K562 (cell line): ENCODE measurements around the gene ZNF513. TPM values are rescaled to one million over a fixed set of nuclear protein-coding genes. Genes with fewer than 3 reads are reported as not detected.
A peak's percentile ranks its signal among the peaks of the same experiment; 100 is the strongest.

Experiments
- ATAC-seq: fragments of 200-7000 bp; cut with Tn5 transposase; 3 replicates; pipeline ENCODE4 v1.9.1; 2020; ENCODE audit warnings: moderate library complexity
- BruUV-seq: library from RNA; stranded (reverse); fragments of 400-500 nt; replicated peaks from 2 replicates; lab custom pipeline; 2021; lab: Mats Ljungman, UMichigan
- CTCF ChIA-PET: fragments of 300-600 bp; formaldehyde crosslinking; extraction: SDS; loops from one replicate; lab custom pipeline; 2021; ENCODE audit warnings: low intra/inter-chr PET ratio; lab: Yijun Ruan, JAX
- POLR2A ChIA-PET: fragments of 300-600, 350-650 bp; sonication (Branson Sonifier 250); formaldehyde crosslinking; extraction: SDS; loops from one replicate; lab custom pipeline; 2021; ENCODE audit warnings: antibody characterized with exemption, inconsistent platforms; lab: Yijun Ruan, JAX
- DNase-seq, 4 experiments: peaks; one replicate each; pipeline versions ENCODE4 v3.0.0 to v3.0.0-alpha.2; 2011 to 2018; ENCODE audit warnings: low spot score in 3 of 4, mixed read lengths in 3 of 4; ENCODE audit errors: extremely low read depth in 1 of 4
- FAIRE-seq: peaks from 2 replicates; lab custom pipeline; 2011; peaks lifted over from hg19 to GRCh38; lab: Jason Lieb, UNC
- H2AFZ ChIP-seq: 2 replicates; pipeline ENCODE4 v1.6.0; 2011; ENCODE audit warnings: low read depth, low read length, control low read depth, inconsistent platforms
- H3K27ac ChIP-seq: fragments of 200-600 bp; 3 replicates; pipeline ENCODE4 v1.8.0; 2011; ENCODE audit warnings: low read depth, mild to moderate bottlenecking, control low read depth, inconsistent platforms, low read length, moderate library complexity, mixed read lengths; ENCODE audit errors: extremely low read depth
- H3K27me3 ChIP-seq, 2 experiments: fragments of 300-600 bp in 1 of 2; 2 replicates in 1 of 2; 3 replicates in 1 of 2; pipeline versions ENCODE4 v1.6.0 to v1.8.0; 2011; ENCODE audit warnings: inconsistent platforms in 2 of 2, low read length in 2 of 2, mild to moderate bottlenecking in 1 of 2, mixed read lengths in 1 of 2, moderate library complexity in 1 of 2; ENCODE audit not compliant: control insufficient read depth in 2 of 2, insufficient read depth in 2 of 2
- H3K36me3 ChIP-seq: fragments of 300-600 bp; 3 replicates; pipeline ENCODE4 v1.8.0; 2011; ENCODE audit warnings: mild to moderate bottlenecking, low read length, inconsistent platforms; ENCODE audit not compliant: control insufficient read depth, insufficient read depth
- H3K4me1 ChIP-seq, 2 experiments: fragments of 200-600 bp in 1 of 2; replicated peaks in 1 of 2; 2 replicates in 1 of 2; 3 replicates in 1 of 2; pipeline versions ENCODE4 v1.5.1 to v1.8.0; 2011; ENCODE audit warnings: inconsistent platforms in 2 of 2, low read length in 2 of 2, mild to moderate bottlenecking in 1 of 2, mixed read lengths in 1 of 2, moderate library complexity in 1 of 2; ENCODE audit not compliant: control insufficient read depth in 2 of 2, insufficient read depth in 2 of 2
- H3K4me2 ChIP-seq: 2 replicates; pipeline ENCODE4 v1.6.1; 2011; ENCODE audit warnings: low read length, control low read depth, inconsistent platforms, mixed read lengths; ENCODE audit not compliant: insufficient read depth
- H3K4me3 ChIP-seq: fragments of 200-600 bp; sonication (generic), shearing (Covaris generic); 2 replicates; pipeline ENCODE4 v1.5.1; 2016; ENCODE audit warnings: control low read depth, inconsistent platforms
- H3K79me2 ChIP-seq: fragments of 200-600 bp; 3 replicates; pipeline ENCODE4 v1.8.0; 2011; ENCODE audit warnings: low read length, inconsistent platforms; ENCODE audit not compliant: control insufficient read depth, insufficient read depth
- H3K9ac ChIP-seq, 2 experiments: 2 replicates each; pipeline versions ENCODE4 v1.6.0 to v1.6.1; 2011; ENCODE audit warnings: low read depth in 2 of 2, low read length in 2 of 2, control low read depth in 1 of 2, inconsistent platforms in 1 of 2, mild to moderate bottlenecking in 1 of 2, mixed read lengths in 1 of 2; ENCODE audit not compliant: insufficient read depth in 1 of 2
- H3K9me1 ChIP-seq: one replicate; pipeline ENCODE4 v1.6.0; 2011; ENCODE audit warnings: inconsistent platforms, mild to moderate bottlenecking, low read length, moderate library complexity; ENCODE audit not compliant: control insufficient read depth, insufficient read depth
- H3K9me3 ChIP-seq: replicated peaks from 2 replicates; pipeline ENCODE4 v1.5.1; 2011; ENCODE audit warnings: low read depth, low read length, inconsistent platforms; ENCODE audit not compliant: control insufficient read depth, insufficient read depth
- H4K20me1 ChIP-seq: replicated peaks from 2 replicates; pipeline ENCODE4 v1.6.1; 2011; ENCODE audit warnings: low read length, inconsistent platforms, mixed read lengths; ENCODE audit not compliant: control insufficient read depth, insufficient read depth
- ASH1L ChIP-seq: fragments of 450-650 bp; IDR thresholded peaks from 2 replicates; pipeline ENCODE4 v1.6.1; 2018; ENCODE audit warnings: borderline replicate concordance, mild to moderate bottlenecking, low read depth; ENCODE audit not compliant: partially characterized antibody
- HNRNPK ChIP-seq: fragments of 200-400 bp; formaldehyde crosslinking; IDR thresholded peaks from one replicate; pipeline ENCODE4 v1.6.1; 2018; ENCODE audit warnings: mild to moderate bottlenecking, low read depth, low read length; ENCODE audit not compliant: poor library complexity, severe bottlenecking
- MAZ ChIP-seq, 2 experiments: fragments of 450-650 bp in 1 of 2; sonication (generic) in 1 of 2; formaldehyde crosslinking; IDR thresholded peaks in 1 of 2; conservative IDR thresholded peaks in 1 of 2; 2 replicates each; pipeline versions ENCODE4 v1.4.0 to v1.5.0; 2020; ENCODE audit warnings: mild to moderate bottlenecking in 1 of 2, missing genetic modification reagents in 1 of 2
- RBBP5 ChIP-seq: fragments of 200-600 bp; sonication (generic); IDR thresholded peaks from 2 replicates; pipeline ENCODE4 v1.6.1; 2012; ENCODE audit warnings: borderline replicate concordance, mild to moderate bottlenecking, low read length, control low read depth, inconsistent platforms; ENCODE audit not compliant: insufficient read depth, poor library complexity, severe bottlenecking
- SAFB2 ChIP-seq: fragments of 200-400 bp; formaldehyde crosslinking; IDR thresholded peaks from 2 replicates; pipeline ENCODE4 v1.6.1; 2018; ENCODE audit warnings: borderline replicate concordance, low read length, low read depth, moderate library complexity; ENCODE audit not compliant: severe bottlenecking
- SAP30 ChIP-seq: fragments of 200-600 bp; sonication (generic); IDR thresholded peaks from 2 replicates; pipeline ENCODE4 v1.6.1; 2012; ENCODE audit warnings: borderline replicate concordance, low read depth, mild to moderate bottlenecking, moderate library complexity, low read length, control low read depth, inconsistent platforms; ENCODE audit not compliant: insufficient read depth, poor library complexity, severe bottlenecking
- SUPT5H ChIP-seq: fragments of 450-650 bp; IDR thresholded peaks from 2 replicates; pipeline ENCODE4 v1.6.1; 2016
- ZBTB1 ChIP-seq: sonication (generic); formaldehyde crosslinking; IDR thresholded peaks from 2 replicates; pipeline ENCODE4 v1.8.1; 2023; ENCODE audit warnings: missing genetic modification reagents, low read depth, mild to moderate bottlenecking, borderline replicate concordance
- WGBS: fragments of 100-300 bp; shearing (Covaris generic); methylation state at CpG from one replicate; pipeline ENCODE4 v1.1.6; 2016; ENCODE audit warnings: low coverage, mixed read lengths; ENCODE audit not compliant: insufficient coverage; ENCODE audit errors: missing lambda C conversion rate; 5-methylcytosine and 5-hydroxymethylcytosine counted together
- in situ Hi-C: fragments of 300-500 bp; cut with MboI; formaldehyde crosslinking; loops from 4 replicates; pipeline ENCODE4 v1.15.0; 2018; ENCODE audit warnings: inconsistent platforms, mixed read lengths
- intact Hi-C: fragments of 100-400 bp; cut with micrococcal nuclease; formaldehyde crosslinking; loops from 2 replicates; pipeline ENCODE4 v1.14.2; 2022
- polyA plus RNA-seq, 8 experiments: library from polyadenylated mRNA; depleted of rRNA in 4 of 8; stranded (reverse) in 5 of 8; unstranded in 3 of 8; fragments of >200 nt; fragmentation: Nextera tagmentation in 2 of 8; fragmentation: Illumina TruSeq in 1 of 8; extraction: Ambion mirVana in 2 of 8; extraction: Trizol in 1 of 8; gene quantifications; 2 replicates each; pipeline versions ENCODE4 v1.2.1 to v1.2.3, GENCODE V29; 2011 to 2014; ENCODE audit warnings: inconsistent platforms in 1 of 8, missing spikeins in 1 of 8
- total RNA-seq, 7 experiments: library from RNA; depleted of rRNA in 6 of 7; stranded (reverse); fragments of >200 nt in 6 of 7; fragmentation: Illumina TruSeq in 2 of 7; extraction: Trizol in 2 of 7; gene quantifications; 2 replicates each; pipeline versions ENCODE4 v1.2.1 to v1.2.3, GENCODE V29; 2011 to 2021; ENCODE audit warnings: low replicate concordance in 1 of 7
- TF ChIP-seq, protein P1 (sequence below): fragments of 250-450 bp; sonication (Bioruptor Pico); IDR thresholded peaks from 2 replicates; pipeline ENCODE4 v1.9.0; 2021; ENCODE audit warnings: mild to moderate bottlenecking, inconsistent platforms
- TF ChIP-seq, protein P2 (sequence below), 2 experiments: fragments of 250-450 bp in 1 of 2; fragments of 450-650 bp in 1 of 2; sonication (Bioruptor Pico) in 1 of 2; IDR thresholded peaks; 2 replicates each; pipeline versions ENCODE4 v1.6.1 to v1.8.0; 2016 to 2021; ENCODE audit warnings: mild to moderate bottlenecking in 2 of 2, moderate library complexity in 2 of 2, missing compliant biosample characterization in 1 of 2, missing genetic modification characterization in 1 of 2
- TF ChIP-seq, protein P3 (sequence below): sonication (generic); formaldehyde crosslinking; IDR thresholded peaks from 2 replicates; pipeline ENCODE4 v1.5.0; 2020; ENCODE audit warnings: missing genetic modification reagents
- TF ChIP-seq, protein P4 (sequence below): fragments of 450-650 bp; conservative IDR thresholded peaks from 2 replicates; pipeline ENCODE4 v1.6.1; 2016; ENCODE audit warnings: missing genetic modification characterization, low read depth, mild to moderate bottlenecking, control low read depth, missing compliant biosample characterization

ZNF513 gene
- total and polyA plus RNA-seq, 9 of the 15 experiments (the other 6 are each of a cell fraction or from before 2014, with no cell fraction given): 0.04 to 13.6 (median 4.4) TPM

DNA sequence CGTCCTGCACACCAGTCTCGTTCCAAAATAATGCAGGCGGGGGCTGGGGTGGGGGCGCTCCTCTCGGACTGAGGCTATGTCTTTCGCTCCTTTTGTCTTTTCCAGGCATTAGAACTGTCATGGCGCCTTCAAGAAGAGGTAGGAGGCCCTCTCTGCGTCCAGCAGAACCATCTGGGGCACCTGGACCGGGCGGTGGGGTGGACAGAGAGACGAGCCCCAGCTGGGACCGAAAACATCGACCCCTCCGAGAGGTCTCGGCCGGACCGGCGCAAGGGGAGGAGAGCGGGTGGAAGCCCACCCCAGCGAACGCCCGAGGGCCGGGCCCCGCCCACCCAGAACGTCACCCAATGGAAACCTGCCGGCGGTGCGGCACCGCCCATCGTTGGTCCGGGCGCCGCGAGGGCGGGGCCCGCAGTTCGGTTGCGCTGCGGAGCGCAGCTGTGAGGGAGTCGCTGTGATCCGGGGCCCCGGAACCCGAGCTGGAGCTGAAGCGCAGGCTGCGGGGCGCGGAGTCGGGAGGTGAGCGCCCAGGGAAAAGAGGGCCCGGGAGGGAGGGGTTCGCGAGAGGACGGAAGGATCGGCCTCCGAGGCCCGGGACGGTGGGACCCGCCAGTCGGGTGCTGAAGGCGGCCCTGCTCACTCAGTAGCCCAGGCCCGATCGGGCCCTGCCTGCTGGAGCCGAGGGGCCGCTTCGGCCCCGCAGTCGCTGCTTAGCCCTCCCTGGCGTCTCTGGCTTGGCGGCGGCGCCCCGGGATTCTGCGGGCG lies 47.9 kb upstream of the ZNF513 start, which contains the start of gene NRBP1:
NRBP1 (plus strand) TSS at position 419 of the 765 bp plus-strand sequence. CDS start 4,643 bp downstream, outside the sequence.
- peak within 1 kb of the TSS; percentile 96 for H3K4me3 ChIP-seq
- peak within 1 kb of the TSS; percentile 90 to 97 for H3K9ac ChIP-seq
- intact Hi-C loops: loop anchor here (5.0 kb wide), 2 partner anchors 59 to 154 kb away; partner anchors contain the start of genes IFT172 and ZNF512
- no peaks in the 10 kb centered on the region for H4K20me1 ChIP-seq
- peak within 1 kb of the TSS; percentile 91 for H3K27ac ChIP-seq
- in situ Hi-C loops: no loop called here
- FAIRE-seq (peak; percentile 86), ATAC-seq (peak; percentile 94), DNase-seq (peak; percentile 93 to 98 (median 95))
- H3K36me3 ChIP-seq: peaks cover 17% of the 10 kb centered on the region
- H3K79me2 ChIP-seq: peaks cover 40% of the 10 kb centered on the region
- no peaks in the 10 kb centered on the region for H3K27me3 ChIP-seq
- WGBS: under 1% methylated on average over 32 of the region's 75 CpGs
- BruUV-seq: no TSS peak
- POLR2A ChIA-PET: interaction anchor here (0.6 to 5.5 kb wide), 13 partner anchors 11 to 635 kb away, joined by 3 to 58 read pairs (median 3); partner anchors contain the start of genes EIF2B4 and PPM1G
- H2AFZ ChIP-seq: peak within 1 kb of the TSS; percentile 97
- H3K9me1 ChIP-seq: no peaks in the 10 kb centered on the region
- no peaks in the 10 kb centered on the region for H3K9me3 ChIP-seq
- H3K4me2 ChIP-seq: peak within 1 kb of the TSS; percentile 76
- CTCF ChIA-PET: interaction anchor here (0.6 to 1.1 kb wide), 3 partner anchors 20 to 25 kb away, joined by 3 to 4 read pairs (median 3); no protein-coding TSS in a partner anchor
- H3K4me1 ChIP-seq: peaks cover 18% of the 10 kb centered on the region in 2 experiments; a peak in 4 of 5 replicates
- peak; percentile 80 for TF ChIP-seq HNRNPK
- no peak for TF ChIP-seq SAFB2
- TF ChIP-seq, protein P1, sequence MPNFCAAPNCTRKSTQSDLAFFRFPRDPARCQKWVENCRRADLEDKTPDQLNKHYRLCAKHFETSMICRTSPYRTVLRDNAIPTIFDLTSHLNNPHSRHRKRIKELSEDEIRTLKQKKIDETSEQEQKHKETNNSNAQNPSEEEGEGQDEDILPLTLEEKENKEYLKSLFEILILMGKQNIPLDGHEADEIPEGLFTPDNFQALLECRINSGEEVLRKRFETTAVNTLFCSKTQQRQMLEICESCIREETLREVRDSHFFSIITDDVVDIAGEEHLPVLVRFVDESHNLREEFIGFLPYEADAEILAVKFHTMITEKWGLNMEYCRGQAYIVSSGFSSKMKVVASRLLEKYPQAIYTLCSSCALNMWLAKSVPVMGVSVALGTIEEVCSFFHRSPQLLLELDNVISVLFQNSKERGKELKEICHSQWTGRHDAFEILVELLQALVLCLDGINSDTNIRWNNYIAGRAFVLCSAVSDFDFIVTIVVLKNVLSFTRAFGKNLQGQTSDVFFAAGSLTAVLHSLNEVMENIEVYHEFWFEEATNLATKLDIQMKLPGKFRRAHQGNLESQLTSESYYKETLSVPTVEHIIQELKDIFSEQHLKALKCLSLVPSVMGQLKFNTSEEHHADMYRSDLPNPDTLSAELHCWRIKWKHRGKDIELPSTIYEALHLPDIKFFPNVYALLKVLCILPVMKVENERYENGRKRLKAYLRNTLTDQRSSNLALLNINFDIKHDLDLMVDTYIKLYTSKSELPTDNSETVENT (CRISPR knock-in tag): peak; percentile 84
- TF ChIP-seq ASH1L: no peak
- TF ChIP-seq, protein P2, sequence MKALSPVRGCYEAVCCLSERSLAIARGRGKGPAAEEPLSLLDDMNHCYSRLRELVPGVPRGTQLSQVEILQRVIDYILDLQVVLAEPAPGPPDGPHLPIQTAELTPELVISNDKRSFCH (CRISPR knock-in tag; IDR thresholded peaks at IDR 0.05): no peak
- TF ChIP-seq, protein P2 (tag; IDR thresholded peaks at IDR 0.05): no peak
- peak; percentile 61 for TF ChIP-seq RBBP5
- TF ChIP-seq, protein P3, sequence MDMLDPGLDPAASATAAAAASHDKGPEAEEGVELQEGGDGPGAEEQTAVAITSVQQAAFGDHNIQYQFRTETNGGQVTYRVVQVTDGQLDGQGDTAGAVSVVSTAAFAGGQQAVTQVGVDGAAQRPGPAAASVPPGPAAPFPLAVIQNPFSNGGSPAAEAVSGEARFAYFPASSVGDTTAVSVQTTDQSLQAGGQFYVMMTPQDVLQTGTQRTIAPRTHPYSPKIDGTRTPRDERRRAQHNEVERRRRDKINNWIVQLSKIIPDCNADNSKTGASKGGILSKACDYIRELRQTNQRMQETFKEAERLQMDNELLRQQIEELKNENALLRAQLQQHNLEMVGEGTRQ (CRISPR knock-in tag): no peak
- TF ChIP-seq ZBTB1 (CRISPR knock-in tag): peak; percentile 21
- TF ChIP-seq, protein P4, sequence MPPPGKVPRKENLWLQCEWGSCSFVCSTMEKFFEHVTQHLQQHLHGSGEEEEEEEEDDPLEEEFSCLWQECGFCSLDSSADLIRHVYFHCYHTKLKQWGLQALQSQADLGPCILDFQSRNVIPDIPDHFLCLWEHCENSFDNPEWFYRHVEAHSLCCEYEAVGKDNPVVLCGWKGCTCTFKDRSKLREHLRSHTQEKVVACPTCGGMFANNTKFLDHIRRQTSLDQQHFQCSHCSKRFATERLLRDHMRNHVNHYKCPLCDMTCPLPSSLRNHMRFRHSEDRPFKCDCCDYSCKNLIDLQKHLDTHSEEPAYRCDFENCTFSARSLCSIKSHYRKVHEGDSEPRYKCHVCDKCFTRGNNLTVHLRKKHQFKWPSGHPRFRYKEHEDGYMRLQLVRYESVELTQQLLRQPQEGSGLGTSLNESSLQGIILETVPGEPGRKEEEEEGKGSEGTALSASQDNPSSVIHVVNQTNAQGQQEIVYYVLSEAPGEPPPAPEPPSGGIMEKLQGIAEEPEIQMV: no peak
- TF ChIP-seq MAZ (CRISPR knock-in tag; conservative IDR thresholded peaks at IDR 0.05 in 1 of 2, IDR thresholded peaks at IDR 0.05 in 1 of 2): peak; percentile 90 to 95
- peak; percentile 91 for TF ChIP-seq SUPT5H
- no peak for TF ChIP-seq SAP30
